Effector CD4-positive, alpha-beta T cell (primary cell): Measurements from ENCODE around the gene SYNDIG1L. TPM values are rescaled to one million over a fixed set of nuclear protein-coding genes. Genes with fewer than 3 reads are reported as not detected.
"Not testable (repeated sequence)": the region's sequence is repeated elsewhere in the genome, so short reads cannot be mapped to it uniquely, and the experiment has no call there.

ENCODE experiments used
- DNase-seq: peaks from one replicate; pipeline ENCODE4 v3.0.0-alpha.2; 2020
- total RNA-seq: gene quantifications from one replicate; lab custom pipeline; 2026; lab: John Stamatoyannopoulos, UW

SYNDIG1L gene
- total RNA-seq = not detected

DNA sequence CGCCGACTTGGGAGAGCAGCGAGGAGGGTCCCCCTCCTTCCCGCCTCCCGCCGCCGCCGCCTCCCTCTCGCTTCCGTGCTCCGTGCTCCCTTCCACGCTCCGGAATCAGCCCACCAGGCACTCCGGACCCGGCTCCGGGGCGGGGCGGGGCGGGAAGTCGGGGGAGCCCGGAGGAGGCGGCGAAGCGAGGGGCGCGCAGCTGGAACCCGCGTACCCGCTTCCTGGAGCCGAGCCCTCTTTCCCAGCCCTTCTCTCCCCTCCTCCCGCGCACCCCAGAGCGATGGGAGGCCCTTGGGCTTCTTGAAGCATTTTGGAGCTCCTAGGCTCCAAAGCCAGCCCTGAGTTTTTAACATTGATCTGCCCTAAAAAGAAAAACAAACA, at the start of gene SYNDIG1L:
Gene SYNDIG1L (minus strand): TSS at position 9 of the 381 bp plus-strand sequence. CDS start 16,466 bp downstream, outside the sequence.
- DNase-seq = no peak

DNA sequence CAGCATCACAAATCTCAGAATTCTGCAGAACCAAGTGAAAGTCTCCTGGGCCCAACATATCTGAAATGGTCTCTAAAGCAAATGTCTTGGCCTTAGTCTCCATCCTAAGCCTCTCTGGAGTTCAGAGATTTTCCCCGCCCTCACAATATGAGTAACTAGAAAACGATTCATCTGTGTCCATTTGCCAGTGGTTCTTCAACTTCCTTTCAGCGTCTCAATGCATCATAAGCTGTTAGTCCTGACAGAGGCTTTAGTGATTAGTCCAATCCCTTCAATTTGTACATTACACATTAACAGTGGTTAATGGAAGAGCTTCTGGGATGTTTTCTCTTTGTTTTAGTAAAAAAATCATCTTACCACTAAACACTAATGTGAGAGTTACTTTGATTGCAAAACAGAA, 49.7 kb upstream of the SYNDIG1L start:
- DNase-seq = no peak

DNA sequence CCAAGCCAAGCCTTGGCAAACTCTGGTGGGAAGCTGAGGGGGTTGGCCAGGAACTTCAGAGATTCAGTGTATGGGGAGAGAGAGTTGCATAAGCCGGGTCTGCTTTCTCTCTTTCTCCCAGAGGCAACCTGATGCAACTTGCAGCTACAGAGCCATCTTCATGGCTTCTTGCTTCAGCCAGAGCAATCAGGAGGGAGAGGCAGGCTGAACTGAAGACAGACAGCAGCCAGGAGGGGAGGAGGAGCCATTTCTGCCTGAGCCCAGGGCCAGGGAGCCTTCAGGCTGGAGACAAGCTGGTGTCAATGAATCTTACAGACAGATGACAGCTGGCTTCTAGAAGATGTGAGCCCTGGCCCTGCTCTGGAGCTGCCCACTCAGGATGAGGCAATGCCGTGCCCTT, 48.4 kb upstream of the SYNDIG1L start:
- DNase-seq = no peak

DNA sequence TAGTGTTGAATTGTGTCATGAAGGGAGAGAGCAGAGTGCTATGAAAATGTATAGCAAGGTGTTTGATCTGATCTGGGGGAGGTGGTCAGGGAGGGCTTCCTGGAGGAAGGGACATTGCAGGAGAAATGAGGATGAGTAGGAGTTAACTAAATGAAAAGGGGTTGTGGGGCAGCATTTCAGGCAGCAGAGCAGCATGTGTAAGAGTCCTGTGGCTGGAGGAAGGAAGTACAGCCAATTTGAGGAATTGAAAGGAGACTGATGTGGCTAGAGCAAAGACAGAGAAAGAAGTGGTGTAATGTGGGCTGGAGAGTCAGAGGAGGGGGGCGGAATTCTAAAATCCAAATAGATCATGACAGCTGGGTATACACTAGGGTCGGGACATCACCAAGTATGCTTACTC, 46.6 kb upstream of the SYNDIG1L start:
- DNase-seq = no peak

DNA sequence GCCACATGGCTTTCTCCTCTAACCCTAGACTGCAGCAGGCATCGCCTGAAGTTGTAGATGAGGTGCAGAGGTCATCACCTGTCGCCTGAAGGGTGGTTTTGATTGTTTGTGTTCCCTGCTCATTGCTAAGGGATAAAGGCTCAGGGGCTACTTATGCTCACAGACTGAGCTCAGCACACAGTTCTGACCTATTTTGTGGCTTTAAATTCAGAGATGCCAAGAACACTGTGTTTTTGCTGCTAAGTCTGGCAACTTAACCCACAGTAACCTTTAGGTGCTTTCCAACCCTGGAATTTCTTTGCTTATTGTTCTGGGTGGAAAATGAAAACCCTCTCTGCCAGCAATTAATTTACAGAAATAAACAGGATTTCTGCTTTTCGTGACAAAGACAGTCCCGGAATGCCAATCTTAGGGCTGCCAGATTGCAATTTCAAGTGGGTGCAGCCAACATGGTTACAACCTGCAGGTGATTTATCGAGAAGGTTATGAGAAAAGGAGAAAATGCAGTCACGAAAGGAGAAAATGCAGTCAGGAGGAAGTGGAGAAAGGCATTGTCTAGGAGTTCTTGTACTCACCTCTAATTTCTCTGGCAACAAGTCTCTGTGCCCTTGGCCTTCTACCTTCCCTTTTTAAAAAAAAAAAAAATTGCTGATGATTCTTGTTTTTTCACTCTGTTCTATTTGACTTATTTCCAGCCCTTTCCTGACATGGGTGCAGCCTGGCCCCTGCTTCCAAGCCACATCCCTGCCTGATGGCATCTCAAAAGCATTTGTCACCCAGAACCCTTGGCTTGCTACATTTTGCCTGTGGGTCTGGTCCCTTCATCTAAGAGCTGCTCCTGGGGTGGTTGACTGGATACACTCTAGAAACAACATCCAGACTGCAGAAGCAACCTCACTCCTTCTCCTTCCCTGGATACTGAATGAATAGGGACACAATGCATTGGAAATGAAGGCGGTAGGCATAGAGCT, 43.8 kb upstream of the SYNDIG1L start:
- DNase-seq = no peak

DNA sequence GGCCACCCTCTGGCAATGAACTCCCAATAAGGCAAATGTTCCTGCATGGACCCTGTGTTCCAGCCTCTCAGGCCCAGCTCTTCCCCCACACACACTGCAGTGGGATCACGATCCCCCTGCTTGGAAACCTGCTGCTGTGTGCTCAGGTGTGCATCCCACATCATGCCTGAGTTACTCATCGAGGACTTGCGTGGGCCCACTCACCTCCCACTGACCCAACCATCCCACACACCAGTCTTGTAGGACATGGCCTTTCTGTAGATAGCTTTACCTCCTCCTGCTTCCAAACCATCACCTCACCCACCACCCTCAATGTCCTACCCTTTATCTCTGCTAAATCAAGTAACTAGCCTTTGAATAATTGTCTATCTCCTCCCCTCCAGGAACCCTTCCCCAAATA, 42.5 kb upstream of the SYNDIG1L start:
- DNase-seq = no peak

DNA sequence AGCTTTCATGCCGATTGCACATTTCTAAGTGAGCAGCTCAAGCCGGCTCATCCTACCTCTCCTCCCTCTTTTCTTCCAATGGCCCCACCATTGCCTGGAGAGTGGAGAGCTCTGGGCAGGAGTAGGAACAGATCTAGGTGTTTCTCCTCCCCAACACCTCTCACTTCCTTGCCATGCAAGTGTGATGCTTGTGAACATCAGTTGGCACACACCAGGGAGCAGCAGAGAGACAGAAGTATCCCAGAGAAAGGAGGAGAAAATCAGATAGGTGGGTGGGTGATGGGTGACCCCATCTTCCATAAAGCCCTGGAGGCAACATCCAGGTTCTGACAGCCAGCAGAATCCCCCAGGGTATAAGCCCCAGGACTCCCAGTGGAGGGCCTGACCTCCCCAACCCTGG, 39.3 kb upstream of the SYNDIG1L start:
- no peak for DNase-seq

DNA sequence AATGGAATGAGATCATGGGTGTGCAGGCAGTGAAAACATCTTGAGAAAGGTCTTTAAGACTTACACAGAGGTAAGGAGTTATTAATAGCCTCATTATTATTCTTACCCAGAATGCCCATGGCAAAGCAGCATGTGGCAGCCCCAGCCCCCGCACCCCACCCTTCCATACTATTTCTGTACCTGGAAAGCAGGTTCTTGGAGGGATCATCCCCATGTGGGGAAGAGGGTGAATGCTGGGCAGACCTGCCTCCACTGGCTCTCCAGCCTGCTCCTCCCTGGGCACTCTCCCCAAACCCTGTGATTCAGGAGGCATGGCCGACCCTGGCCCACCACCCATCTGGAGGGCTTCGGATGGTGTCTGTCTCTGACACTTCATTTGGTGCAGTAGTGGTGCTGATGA, 38.8 kb upstream of the SYNDIG1L start:
- DNase-seq = no peak

DNA sequence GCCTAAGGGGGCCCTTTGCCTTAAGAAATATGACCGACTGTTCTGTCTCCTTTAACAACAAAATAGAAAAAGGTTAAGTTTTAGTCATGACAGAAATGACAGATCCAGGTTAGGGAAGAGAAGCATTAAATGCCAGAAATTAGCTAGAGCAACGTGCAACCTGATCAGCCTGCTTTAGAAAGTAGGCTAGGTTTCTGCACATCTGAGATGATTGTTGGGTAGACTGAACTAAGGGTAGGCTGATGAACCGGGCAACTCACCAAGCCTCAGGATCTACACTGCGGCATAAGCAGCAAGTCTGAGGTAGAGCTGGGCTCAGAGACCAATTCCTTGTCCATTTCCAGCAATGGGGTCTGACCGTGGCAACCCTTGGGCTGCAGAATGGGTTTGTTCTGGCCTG, 37.7 kb upstream of the SYNDIG1L start:
- no peak for DNase-seq

DNA sequence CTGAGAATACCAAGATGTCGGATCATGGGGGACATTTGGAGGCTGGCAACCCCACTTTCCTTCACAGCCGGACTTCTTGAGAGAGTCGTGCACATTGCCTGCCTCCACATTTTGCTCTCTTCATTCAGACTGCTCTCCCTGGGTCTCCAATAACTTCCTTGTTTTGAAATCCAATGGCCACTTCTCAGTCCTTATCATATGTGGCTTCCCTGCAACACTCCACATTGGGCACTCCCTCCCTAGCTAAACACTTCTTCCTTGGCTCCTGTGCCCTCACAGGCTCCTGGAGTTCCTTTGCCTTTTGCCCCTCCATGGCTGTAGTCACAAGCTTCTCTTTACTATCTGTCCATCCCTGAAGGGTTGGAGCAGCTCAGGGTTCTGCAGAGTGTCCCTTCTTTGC, 37.0 kb upstream of the SYNDIG1L start:
- DNase-seq = no peak

DNA sequence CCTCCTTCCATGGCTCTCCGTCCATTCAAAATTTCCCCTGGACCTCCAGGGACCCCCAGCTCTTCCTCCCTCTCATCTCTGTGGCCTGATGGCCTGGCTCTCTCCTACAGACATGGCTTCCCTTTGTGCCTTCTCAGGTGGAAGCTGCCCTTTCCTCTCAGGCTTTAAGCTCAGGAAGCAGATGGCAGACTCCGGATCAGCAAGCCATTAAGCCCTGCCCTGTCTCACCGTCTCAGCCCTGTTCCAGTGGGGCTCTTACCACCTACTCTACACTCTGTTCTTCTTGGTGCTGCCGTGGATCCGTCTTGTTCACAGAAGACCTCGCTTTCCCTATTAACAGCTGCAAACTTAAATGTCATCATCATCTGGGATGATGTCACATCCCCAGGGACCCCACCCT, 34.0 kb upstream of the SYNDIG1L start:
- no peak for DNase-seq

DNA sequence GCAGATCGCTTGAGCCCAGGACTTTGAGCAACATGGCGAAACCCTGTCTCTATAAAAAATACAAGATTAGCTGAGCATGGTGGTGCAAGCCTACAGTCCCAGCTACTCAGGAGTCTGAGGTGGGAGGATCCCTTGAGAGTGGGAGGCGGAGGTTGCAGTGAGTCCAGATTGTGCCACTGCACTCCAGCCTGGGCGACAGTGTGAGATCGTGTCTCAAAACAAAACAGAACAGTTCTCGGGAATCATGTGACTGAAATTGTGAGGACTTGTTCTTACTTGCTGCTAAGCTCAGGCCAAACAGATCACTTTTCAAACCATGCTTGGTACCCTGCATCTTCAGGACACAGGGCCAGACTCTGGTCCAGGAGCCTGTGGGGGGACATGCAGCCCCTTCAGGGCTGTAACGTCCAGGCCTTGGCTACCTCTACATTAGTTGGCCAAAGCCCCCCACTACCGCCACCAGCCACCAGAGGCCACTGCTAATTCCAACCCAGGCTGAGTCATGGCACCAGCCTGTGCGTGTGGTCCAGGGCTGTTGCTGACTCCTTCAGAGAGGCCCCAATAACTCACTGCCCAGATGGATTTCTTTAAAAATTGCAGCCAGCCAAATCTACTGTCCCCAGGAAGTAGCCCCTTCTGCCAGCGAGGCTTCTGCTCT, 33.4 kb upstream of the SYNDIG1L start:
- DNase-seq = no peak

DNA sequence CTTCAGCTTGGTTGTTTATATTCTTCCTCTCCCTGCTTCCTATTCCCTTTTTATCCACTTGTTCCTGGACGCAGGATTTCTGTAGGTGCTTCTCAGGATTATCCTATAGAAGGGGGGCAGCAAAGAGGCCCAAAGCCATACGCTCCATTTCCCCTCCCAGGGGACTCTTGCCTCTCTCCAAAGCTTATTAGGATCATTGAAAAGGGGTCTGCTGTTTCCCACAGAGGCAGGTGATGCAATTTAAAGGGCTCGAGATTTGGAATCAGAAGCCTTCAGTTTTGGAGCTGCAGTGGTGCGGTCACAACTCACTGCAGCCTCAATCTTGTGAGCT, 31.5 kb upstream of the SYNDIG1L start:
- DNase-seq = no peak

DNA sequence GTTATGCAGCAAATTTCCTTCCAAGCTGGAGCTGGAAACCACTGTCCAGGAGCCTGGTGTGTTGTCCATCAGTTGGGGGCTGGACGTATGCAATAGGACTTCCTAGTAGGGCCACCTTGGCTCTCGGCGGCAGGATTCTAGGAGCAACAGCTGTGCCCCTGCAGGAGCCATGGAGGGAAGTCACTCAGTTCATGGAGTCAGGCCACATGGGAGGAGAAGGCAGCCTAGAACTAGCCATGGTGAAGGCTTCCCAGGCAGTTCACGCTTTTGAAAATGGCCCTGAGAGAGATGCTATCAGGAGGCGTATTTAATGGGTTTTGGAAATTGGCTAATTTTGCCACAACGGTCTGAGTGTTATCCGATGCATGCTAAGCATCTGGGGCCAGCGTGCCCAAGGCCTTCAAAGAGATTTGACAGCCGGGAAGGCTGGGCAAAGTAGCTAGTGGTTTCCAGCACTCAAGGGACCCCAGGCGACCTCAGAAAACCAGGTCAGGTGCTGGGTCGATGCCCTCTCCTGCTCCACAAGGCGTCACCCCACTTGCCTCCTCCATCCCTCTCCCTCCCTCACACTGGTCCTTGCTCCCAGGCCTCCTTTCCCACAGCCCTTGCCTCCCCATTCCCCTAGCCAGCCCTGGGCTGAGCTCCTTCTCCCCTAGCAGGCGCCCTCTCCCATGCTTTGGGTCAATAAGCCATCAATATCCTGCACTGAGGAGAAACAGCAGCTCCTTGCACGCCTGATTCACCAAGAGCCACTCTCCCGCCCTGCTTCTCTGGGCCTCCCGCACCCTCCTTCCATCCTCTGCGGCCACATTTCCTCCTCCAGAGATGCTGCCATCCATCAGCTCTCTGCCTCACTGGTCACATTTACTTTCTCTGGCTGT, 30.9 kb upstream of the SYNDIG1L start:
- DNase-seq = no peak

DNA sequence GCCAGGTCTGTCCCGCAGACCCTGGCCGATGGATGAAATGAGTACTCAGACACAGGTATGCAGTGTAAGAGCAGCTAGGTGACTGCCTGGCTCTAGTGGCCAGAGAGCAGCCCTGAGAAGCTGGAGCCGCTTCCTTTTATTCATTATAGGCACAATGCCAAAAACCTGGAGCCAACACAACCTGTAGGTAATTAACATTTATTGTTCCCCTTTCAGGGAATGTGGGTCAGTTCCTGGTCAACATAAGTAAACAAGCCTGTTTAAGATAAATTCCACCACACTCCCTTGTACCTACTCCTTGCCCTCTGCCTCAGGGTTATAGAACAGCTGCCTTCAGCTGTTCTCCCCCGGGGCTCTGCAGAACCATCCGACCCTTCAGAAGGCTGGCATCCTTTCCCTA, 28.4 kb upstream of the SYNDIG1L start:
- not testable (repeated sequence) for DNase-seq

DNA sequence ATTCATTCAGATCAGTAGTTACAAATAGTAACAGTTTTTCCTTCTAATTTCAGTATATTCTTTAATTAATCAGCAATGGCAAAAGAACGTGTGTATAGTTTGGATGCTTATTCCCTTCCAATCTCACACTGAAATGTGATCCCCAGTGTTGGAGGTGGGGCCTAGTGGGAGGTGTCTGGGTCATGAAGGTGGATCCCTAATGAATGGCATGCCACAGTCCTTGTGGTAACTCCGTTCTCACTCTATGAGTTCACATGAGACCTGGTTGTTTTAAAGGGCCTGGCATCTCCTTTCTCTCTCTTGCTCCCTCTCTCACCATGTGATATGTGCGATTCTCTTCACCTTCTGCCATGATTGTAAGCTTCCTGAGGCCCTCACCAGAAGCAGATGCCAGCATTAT, 18.9 kb upstream of the SYNDIG1L start:
- no peak for DNase-seq

DNA sequence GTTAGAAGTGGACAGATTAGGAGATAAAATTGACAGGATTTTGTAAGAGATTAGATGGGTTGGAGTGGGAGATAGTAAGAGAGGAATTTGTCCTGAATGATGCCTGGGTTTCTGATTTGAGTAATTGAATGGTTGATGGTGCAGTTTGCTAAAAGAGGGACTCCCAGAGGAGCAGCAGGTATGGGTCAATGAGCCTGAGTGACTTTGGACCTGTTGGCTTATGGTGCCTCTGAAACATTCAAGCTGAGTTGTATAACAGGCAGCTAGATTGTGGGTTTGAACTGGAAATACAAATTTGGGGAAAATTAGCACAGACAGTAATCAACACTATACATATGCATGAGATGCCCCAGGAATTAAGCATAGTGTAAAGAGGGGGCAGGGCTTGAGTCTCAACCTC, 16.7 kb upstream of the SYNDIG1L start:
- DNase-seq = no peak

DNA sequence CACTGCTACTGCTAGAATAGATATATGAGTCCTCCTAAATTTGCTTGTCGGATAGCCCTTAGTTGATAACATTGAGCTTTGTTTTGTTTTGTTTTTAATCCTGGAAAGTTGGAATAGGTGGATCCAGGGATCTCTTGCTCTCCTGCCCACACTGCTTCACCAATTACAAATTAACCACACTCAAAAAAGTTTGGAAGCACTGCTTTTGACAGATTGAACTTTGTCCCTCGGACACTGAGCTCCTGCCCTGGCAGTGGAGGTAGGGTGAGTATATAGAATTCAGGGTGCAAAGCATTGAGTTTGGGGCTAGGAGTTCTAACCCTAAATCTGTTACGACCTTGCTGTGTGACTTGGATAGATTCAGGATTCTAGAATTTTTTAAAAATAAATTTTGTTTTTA, 15.1 kb upstream of the SYNDIG1L start:
- DNase-seq = no peak

DNA sequence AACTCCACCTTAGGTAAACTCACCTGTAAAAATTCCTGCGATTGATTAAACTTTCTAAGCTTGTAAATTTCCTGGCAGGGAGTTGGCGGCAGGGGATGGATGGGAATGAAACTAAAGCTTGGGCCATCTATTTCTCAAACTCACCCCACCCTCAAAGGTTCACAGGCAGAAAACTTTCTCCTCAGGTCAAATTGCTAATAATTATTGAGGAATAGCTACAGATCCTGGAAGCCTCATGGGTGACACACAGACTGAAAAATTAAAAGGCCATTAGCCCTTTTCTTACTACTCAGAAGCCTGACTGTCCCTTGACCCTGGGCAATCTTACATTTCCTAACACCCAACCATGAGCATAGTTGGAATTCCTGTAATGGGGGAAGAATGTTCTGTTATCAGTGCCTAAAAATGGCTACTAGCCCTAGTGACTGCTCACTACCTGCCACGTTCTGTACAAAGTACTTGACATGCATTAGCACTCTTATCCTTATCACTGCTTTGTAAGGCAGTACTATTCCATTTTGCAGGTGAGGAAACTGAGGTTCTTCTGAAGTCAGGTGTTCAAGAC, 12.4 kb upstream of the SYNDIG1L start:
- DNase-seq = no peak

DNA sequence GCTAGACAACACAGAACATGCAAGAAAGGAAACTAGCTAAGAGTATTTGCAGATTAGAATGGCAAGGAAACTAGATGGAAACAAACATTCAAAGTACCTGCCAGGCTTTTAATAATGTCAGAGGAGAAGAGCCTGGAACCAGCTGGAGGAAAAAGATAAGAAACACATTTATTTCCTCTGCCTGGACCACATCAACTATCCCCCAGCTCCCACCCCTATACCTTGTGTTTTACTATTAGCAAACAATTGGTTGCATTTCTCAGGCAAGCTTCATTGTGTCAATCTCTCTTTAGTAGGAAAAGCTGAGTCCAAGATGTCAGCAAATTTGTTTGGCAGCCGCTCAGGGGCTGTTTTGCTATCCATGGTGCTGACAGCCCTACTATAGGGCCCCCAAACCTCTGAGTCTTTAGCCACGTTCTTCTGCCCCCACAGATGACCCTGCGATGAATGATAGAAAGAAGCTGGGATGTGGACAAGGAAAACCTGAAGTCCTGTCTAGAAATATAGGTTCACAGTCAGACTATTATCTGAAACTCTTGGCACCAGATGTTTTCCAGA, 11.6 kb upstream of the SYNDIG1L start:
- DNase-seq = no peak

DNA sequence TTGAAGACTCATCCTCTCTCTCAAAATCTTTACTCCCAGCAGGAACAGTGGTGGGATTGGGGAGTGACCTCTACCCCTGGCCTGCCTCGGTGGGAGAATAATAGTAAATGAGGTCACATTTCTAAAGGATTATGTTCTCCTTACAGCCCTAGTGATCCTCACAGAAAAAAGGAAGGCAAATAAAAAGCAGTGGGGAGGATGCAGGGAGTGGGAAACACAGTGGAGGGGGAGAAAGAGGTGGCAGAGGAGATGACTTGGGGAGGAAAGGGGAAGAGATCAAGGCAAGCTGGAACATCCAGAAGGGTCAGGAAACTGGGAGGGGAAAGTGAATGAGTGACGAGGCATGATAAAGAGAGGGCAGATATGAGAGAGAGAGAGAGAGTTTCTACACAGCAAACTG, 8.3 kb upstream of the SYNDIG1L start:
- no peak for DNase-seq

DNA sequence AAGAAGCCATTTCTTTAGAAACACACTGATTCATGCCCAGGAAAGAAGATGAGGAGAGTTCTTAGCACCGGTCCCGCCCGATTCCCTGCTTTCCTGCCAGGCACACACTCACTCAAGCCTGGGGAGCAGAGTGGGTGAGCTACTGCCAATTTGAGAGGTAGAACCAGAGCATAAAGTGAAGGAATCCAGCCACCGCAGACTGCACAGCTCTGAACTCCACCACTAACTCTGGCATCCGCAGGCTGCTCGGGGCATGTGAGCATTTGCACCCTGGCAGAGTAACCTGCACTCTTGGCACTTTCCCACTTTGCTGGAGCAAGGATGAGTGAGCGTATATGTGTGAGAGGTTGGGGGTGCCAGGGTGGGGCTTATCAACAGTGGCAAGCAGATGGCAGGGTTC, 4.0 kb upstream of the SYNDIG1L start:
- DNase-seq = no peak

DNA sequence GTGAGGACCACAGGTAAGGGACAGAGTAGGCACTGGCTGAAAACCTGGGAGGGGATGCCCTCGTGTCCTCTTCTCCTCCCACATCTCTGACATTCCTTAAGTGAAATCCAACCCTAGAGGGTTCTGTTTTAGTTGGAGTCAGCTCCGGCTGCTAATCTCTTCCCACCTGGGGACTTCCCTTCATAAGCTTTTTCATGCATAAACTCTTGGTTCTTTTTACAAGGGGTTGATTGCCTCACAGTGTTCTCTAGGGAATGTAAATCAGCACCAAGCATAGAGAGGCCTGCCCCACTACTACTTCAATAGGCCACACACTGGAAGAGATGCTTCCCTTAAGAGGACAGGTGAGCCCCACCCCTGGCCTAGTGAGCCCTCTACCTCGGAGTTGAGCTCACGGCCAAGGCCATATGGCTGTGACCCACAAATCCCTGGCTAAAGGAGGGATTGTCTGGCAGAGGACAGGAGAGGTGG, 3.2 kb upstream of the SYNDIG1L start:
- DNase-seq = no peak
